Activated B cell treated with CpG ODN at 0.5 μM for 24 hours (primary cell): ENCODE measurements around the gene EFNA5. TPM values are rescaled to one million over a fixed set of nuclear protein-coding genes. Genes with fewer than 3 reads are reported as not detected.
"Not testable (repeated sequence)": the region's sequence is repeated elsewhere in the genome, so short reads cannot be mapped to it uniquely, and the experiment has no call there.

ENCODE experiments used
- ATAC-seq: fragments of 200-7000 bp; cut with Tn5 transposase; one replicate; pipeline ENCODE4 v1.10.0; 2021; ENCODE audit warnings: low read depth, mild to moderate bottlenecking, moderate library complexity
- CTCF ChIA-PET: fragments of 350-600 bp; sonication (Branson Sonifier 250); formaldehyde crosslinking; loops from one replicate; lab custom pipeline; 2021; ENCODE audit warnings: antibody characterized with exemption; lab: Charles Lee
- POLR2A ChIA-PET: fragments of 350-600 bp; sonication (Branson Sonifier 250); formaldehyde crosslinking; loops from one replicate; lab custom pipeline; 2021; ENCODE audit warnings: antibody characterized with exemption; lab: Charles Lee
- DNase-seq: peaks from one replicate; pipeline ENCODE4 v3.0.0; 2022
- H3K27ac Mint-ChIP-seq: one replicate; pipeline ENCODE4 v1.8.0; 2020; ENCODE audit warnings: mixed read lengths
- H3K27me3 Mint-ChIP-seq: one replicate; pipeline ENCODE4 v1.8.0; 2021; ENCODE audit warnings: mixed read lengths
- H3K36me3 Mint-ChIP-seq: one replicate; pipeline ENCODE4 v1.8.0; 2021; ENCODE audit warnings: low read depth, mixed read lengths
- H3K4me1 Mint-ChIP-seq: one replicate; pipeline ENCODE4 v1.8.0; 2021; ENCODE audit warnings: mixed read lengths
- H3K4me3 Mint-ChIP-seq: one replicate; pipeline ENCODE4 v1.8.0; 2020; ENCODE audit warnings: mild to moderate bottlenecking, mixed read lengths
- H3K9me3 Mint-ChIP-seq: one replicate; pipeline ENCODE4 v1.8.0; 2020; ENCODE audit warnings: mixed read lengths
- intact Hi-C: fragments of 100-400 bp; cut with micrococcal nuclease; formaldehyde crosslinking; loops from one replicate; pipeline ENCODE4 v1.15.1; 2024
- total RNA-seq: library from RNA; stranded (reverse); gene quantifications from 2 replicates; pipeline ENCODE4 v1.2.3, GENCODE V29; 2022
- TF ChIP-seq, protein P1 (sequence below): fragments of 200-600 bp; IDR thresholded peaks from one replicate; pipeline ENCODE4 v1.8.0; 2022; ENCODE audit warnings: antibody characterized with exemption, mild to moderate bottlenecking

EFNA5 gene
- total RNA-seq, 1 donor from 2014 or later = not detected

DNA sequence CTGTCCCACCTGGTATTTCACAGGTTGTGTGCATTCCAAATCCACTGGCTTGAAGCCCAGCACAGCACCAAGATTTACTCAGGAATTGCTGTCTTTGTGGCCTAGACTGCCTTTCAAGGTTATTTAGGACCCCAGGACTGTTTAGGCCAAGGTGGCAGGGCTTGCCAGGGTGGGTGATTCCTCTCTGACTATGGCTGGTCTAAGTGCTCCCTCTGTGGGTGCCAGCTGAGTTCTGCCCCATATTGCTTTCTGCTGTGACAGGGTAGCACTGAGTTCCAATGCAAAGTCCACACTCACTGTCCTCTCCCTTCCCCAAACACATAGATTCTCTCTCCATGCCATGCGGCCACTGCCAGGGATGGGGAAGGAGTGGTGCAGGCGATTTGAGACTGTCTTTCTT, 318.2 kb downstream of the EFNA5 start:
- H3K27ac Mint-ChIP-seq = no peak overlapping the region
- H3K9me3 Mint-ChIP-seq = no peaks in the 10 kb centered on the region
- DNase-seq = no peak
- H3K4me1 Mint-ChIP-seq = no peaks in the 10 kb centered on the region
- ChIA-PET CTCF (no interaction called here), POLR2A (no interaction called here)
- ATAC-seq = no peak
- H3K27me3 Mint-ChIP-seq = peaks cover 6% of the 10 kb centered on the region
- intact Hi-C loops = no loop called here
- H3K36me3 Mint-ChIP-seq = no peaks in the 10 kb centered on the region
- H3K4me3 Mint-ChIP-seq = no peak overlapping the region
- TF ChIP-seq, protein P1, sequence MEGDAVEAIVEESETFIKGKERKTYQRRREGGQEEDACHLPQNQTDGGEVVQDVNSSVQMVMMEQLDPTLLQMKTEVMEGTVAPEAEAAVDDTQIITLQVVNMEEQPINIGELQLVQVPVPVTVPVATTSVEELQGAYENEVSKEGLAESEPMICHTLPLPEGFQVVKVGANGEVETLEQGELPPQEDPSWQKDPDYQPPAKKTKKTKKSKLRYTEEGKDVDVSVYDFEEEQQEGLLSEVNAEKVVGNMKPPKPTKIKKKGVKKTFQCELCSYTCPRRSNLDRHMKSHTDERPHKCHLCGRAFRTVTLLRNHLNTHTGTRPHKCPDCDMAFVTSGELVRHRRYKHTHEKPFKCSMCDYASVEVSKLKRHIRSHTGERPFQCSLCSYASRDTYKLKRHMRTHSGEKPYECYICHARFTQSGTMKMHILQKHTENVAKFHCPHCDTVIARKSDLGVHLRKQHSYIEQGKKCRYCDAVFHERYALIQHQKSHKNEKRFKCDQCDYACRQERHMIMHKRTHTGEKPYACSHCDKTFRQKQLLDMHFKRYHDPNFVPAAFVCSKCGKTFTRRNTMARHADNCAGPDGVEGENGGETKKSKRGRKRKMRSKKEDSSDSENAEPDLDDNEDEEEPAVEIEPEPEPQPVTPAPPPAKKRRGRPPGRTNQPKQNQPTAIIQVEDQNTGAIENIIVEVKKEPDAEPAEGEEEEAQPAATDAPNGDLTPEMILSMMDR = no peak

DNA sequence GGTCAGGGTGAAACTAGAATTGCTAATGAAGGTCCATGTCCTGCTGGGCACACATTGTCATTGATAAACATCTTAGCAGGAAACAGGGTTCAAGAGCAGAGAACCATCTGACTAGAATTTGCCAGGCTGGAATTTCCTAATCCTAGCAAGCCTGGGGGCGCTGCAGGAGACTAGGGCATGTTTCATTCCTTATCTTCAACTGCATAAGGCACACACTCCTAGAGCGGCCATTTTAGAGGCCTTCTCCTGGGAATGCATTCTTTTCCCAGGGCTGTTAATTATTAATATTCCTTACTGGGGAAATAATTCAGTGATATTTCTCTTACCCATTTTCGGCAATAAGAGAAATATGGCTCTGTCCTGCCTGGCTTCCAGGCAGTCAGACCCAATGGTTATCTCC, 324.2 kb downstream of the EFNA5 start:
- peaks cover 27% of the 10 kb centered on the region for H3K9me3 Mint-ChIP-seq
- H3K27me3 Mint-ChIP-seq, H3K27ac Mint-ChIP-seq, intact Hi-C loops, H3K4me3 Mint-ChIP-seq, H3K4me1 Mint-ChIP-seq, ATAC-seq, CTCF ChIA-PET, H3K36me3 Mint-ChIP-seq, DNase-seq, POLR2A ChIA-PET: not testable (repeated sequence)

DNA sequence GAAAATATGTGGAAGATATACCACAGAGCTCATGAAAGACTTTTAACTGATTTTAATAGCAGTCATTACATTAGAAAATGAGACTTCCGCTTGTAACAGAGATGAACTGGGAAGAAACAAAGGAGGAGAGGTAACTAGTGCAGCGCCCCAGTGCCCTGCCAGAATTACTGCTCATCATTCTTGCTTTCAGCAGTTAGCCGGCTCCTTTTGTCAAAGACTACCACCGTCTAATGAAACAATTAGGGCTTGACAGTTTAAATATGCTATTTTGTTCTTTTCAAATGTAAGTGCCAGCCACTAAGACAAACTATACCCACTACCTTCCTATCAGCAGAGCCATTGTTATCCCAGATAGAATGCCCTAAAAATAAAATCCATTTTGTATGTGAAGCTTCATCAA, 328.4 kb downstream of the EFNA5 start:
- Mint-ChIP-seq H3K4me3 (no peak overlapping the region), H3K9me3 (peaks cover 25% of the 10 kb centered on the region), H3K4me1 (no peaks in the 10 kb centered on the region), H3K36me3 (no peaks in the 10 kb centered on the region), H3K27ac (no peak overlapping the region), H3K27me3 (no peaks in the 10 kb centered on the region)
- DNase-seq (no peak), ATAC-seq (no peak)
- intact Hi-C loops = no loop called here
- TF ChIP-seq, protein P1 = no peak
- POLR2A ChIA-PET = no interaction called here
- CTCF ChIA-PET = interaction anchor here (0.9 kb wide), 1 partner anchor 47 kb away, joined by 3 read pairs; no protein-coding TSS in a partner anchor

DNA sequence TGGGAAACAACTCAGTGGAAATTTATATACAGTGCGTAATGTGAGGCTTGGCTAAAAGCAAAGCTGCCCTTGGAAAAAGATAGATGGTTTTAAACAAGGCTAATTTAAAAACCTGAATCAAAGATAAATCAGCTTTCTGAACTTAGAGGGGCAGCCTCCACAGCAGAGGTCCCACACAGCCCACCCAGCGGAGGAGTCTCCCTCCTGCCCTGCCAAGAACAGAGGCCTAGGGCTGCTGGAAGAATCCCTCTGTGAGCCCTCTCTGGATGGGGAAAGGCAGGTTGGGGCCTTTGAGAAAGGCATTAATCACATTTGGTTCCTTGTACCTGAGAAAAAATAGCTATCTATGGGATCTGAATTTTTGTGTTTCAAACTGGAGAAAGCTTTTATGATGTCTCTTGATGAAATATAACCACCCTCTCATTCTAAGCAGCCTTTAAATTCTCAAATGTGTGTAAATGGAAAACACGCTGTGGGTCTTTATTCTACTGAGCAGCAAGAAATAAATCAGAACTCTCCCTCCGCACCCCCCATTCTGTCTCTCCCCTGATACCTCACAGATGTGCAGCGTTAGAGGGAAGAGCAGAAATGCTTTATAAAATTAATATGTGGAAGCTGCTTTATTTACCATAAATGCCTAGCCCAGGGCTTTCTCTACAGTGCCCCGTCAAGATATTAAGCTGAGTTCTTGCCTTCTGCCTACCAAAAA, 329.2 kb downstream of the EFNA5 start:
- POLR2A ChIA-PET = no interaction called here
- no peak overlapping the region for H3K27ac Mint-ChIP-seq

DNA sequence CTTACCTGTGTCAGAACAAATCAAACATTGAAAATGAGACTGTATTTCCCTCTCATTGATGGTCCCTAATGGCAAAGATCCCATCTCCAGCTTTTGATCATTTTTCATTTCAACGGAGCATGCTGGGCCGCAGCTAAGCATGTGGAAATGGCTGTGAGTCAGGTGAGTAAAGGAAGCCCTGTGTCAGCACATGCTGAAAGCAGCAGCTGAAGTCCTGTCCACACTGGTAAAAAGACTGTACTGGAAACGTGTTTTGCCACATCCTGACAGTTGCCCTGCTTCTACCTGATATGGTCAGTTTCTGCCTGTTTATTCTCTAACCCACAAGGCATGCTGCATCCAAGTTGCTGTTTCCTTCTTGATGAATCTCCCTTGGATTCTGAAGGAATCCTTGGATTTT, 330.1 kb downstream of the EFNA5 start:
- ChIA-PET CTCF (no interaction called here), POLR2A (no interaction called here)
- DNase-seq = no peak
- no peaks in the 10 kb centered on the region for H3K4me1 Mint-ChIP-seq
- intact Hi-C loops = no loop called here
- H3K27me3 Mint-ChIP-seq = no peaks in the 10 kb centered on the region
- TF ChIP-seq, protein P1 = no peak
- peaks cover 13% of the 10 kb centered on the region for H3K9me3 Mint-ChIP-seq
- no peak overlapping the region for H3K4me3 Mint-ChIP-seq
- no peaks in the 10 kb centered on the region for H3K36me3 Mint-ChIP-seq
- no peak overlapping the region for H3K27ac Mint-ChIP-seq
- ATAC-seq = no peak

More for the DNA sequence above, 329.2 kb downstream of the EFNA5 start:
- CTCF ChIA-PET = interaction anchor here (0.9 kb wide), 1 partner anchor 48 kb away, joined by 3 read pairs; no protein-coding TSS in a partner anchor
- peaks cover 20% of the 10 kb centered on the region for H3K9me3 Mint-ChIP-seq
- no peaks in the 10 kb centered on the region for H3K4me1 Mint-ChIP-seq
- intact Hi-C loops = no loop called here
- no peaks in the 10 kb centered on the region for H3K27me3 Mint-ChIP-seq
- no peaks in the 10 kb centered on the region for H3K36me3 Mint-ChIP-seq
- TF ChIP-seq, protein P1 = no peak
- ATAC-seq (no peak), DNase-seq (no peak)
- no peak overlapping the region for H3K4me3 Mint-ChIP-seq
